NT2/D1 (cell line): ENCODE data around the gene FAM216A.

Source experiments
- SUZ12 ChIP-seq: IDR thresholded peaks from 2 replicates; pipeline ENCODE4 v1.6.1; 2011; ENCODE audit not compliant: insufficient read length, insufficient read depth; ENCODE audit errors: extremely low read depth
- YY1 ChIP-seq: IDR thresholded peaks from 2 replicates; pipeline ENCODE4 v1.6.1; 2011; ENCODE audit not compliant: insufficient read length, insufficient read depth

GRCh38 chr12:110466791-110467190 is 1.9 kb upstream of the FAM216A start:
- no peak for TF ChIP-seq SUZ12
- TF ChIP-seq YY1: no peak
